Stomach (tissue), 9 donors: ENCODE measurements around the gene ADAM12. TPM values are rescaled to one million over a fixed set of nuclear protein-coding genes. Genes with fewer than 3 reads are reported as not detected.
A peak's percentile ranks its signal among the peaks of the same experiment; 100 is the strongest.
"Not testable (repeated sequence)": the region's sequence is repeated elsewhere in the genome, so short reads cannot be mapped to it uniquely, and the experiment has no call there.

Source experiments
- DNase-seq, 2 donors: peaks; one replicate each; pipeline versions ENCODE4 v3.0.0 to v3.0.0-alpha.2; 2013 to 2019
- H3K27ac ChIP-seq, 5 donors: fragments of 200-600 bp in 4 of 5; sonication (generic) in 4 of 5; one replicate each; pipeline ENCODE4 v1.5.1; 2013 to 2019; ENCODE audit warnings: mild to moderate bottlenecking in 1 of 5, moderate library complexity in 1 of 5
- H3K27me3 ChIP-seq, 3 donors: fragments of 200-600 bp; sonication (generic); one replicate each; pipeline ENCODE4 v1.5.1; 2017 to 2019; ENCODE audit warnings: mixed run types in 1 of 3
- H3K36me3 ChIP-seq, 4 donors: fragments of 200-600 bp; sonication (generic); 1 replicate in 3 of 4; 2 replicates in 1 of 4; pipeline ENCODE4 v1.5.1; 2016 to 2019
- H3K4me1 ChIP-seq, 4 donors: fragments of 200-600 bp; sonication (generic); one replicate each; pipeline ENCODE4 v1.5.1; 2016 to 2019
- H3K4me3 ChIP-seq, 4 donors: fragments of 200-600 bp; sonication (generic) in 3 of 4; one replicate each; pipeline ENCODE4 v1.5.1; 2016 to 2019; ENCODE audit warnings: mild to moderate bottlenecking in 1 of 4
- H3K9me3 ChIP-seq, 4 donors: fragments of 200-600 bp; sonication (generic); one replicate each; pipeline ENCODE4 v1.5.1; 2016 to 2019
- CTCF ChIP-seq, 7 experiments: fragments of 450-650 bp in 4 of 7; fragments of 200-600 bp in 3 of 7; sonication (generic) in 3 of 7; IDR thresholded peaks; one replicate each; pipeline ENCODE4 v1.5.1; 2016 to 2019; ENCODE audit warnings: antibody characterized with exemption in 7 of 7, control low read depth in 2 of 7, mild to moderate bottlenecking in 1 of 7
- EP300 ChIP-seq: sonication (generic); formaldehyde crosslinking; IDR thresholded peaks from one replicate; pipeline ENCODE4 v1.6.1; 2017; ENCODE audit warnings: antibody characterized with exemption
- POLR2A ChIP-seq, 4 donors: fragments of 450-650 bp; IDR thresholded peaks; one replicate each; pipeline ENCODE4 v1.6.1; 2016; ENCODE audit warnings: antibody characterized with exemption in 4 of 4, control low read depth in 2 of 4, mild to moderate bottlenecking in 1 of 4, moderate library complexity in 1 of 4
- POLR2AphosphoS5 ChIP-seq, 3 donors: sonication (generic); formaldehyde crosslinking; IDR thresholded peaks; one replicate each; pipeline ENCODE4 v1.6.1; 2016; ENCODE audit warnings: antibody characterized with exemption in 3 of 3
- WGBS, 5 donors: extraction: QIAGEN DNeasy Blood & Tissue Kit in 3 of 5; methylation state at CpG; one replicate each; pipeline versions ENCODE4 v1.1.5 to v1.1.7; 2013 to 2018; 5-methylcytosine and 5-hydroxymethylcytosine counted together
- intact Hi-C: fragments of 100-400 bp; cut with DNase I; formaldehyde crosslinking; loops from one replicate; pipeline ENCODE4 v1.15.1; 2023; ENCODE audit warnings: low total_unique reads
- polyA plus RNA-seq, 3 donors: library from polyadenylated mRNA; stranded (reverse); fragments of 200-250 nt; gene quantifications; one replicate each; pipeline ENCODE4 v1.2.3, GENCODE V29; 2013
- total RNA-seq, 5 donors: library from RNA; depleted of rRNA; stranded (reverse); fragments of >200 nt; gene quantifications; one replicate each; pipeline versions ENCODE4 v1.1.0 to v1.2.3, GENCODE V29; 2014 to 2016
- donor health status: healthy with polysubstance abuse.
- donor health status: Bipolar disorder and iron deficiency.
- donor health status: healthy.

ADAM12 gene
- total and polyA plus RNA-seq, 8 donors: 0.03 to 6.4 (median 0.50) TPM; not detected in 3

GRCh38 chr10:126057494-126057893 lies 330.8 kb downstream of the ADAM12 start:
- Histone ChIP-seq H3K27ac (no peak overlapping the region), H3K4me3 (no peak overlapping the region), H3K36me3 (no peaks in the 10 kb centered on the region), H3K4me1 (peaks cover 0 to 4% (median 0%) of the 10 kb centered on the region in 4 donors), H3K9me3 (peaks cover 0 to 4% (median 0%) of the 10 kb centered on the region in 4 donors), H3K27me3 (peaks cover 0 to 29% (median 0%) of the 10 kb centered on the region in 3 donors)
- 77 to 85% (median 79%) methylated on average over 8 of the region's 8 CpGs for WGBS, 5 donors
- intact Hi-C loops: no loop called here
- no peak for TF ChIP-seq POLR2A (IDR thresholded peaks at IDR 0.05)
- no peak for TF ChIP-seq CTCF (IDR thresholded peaks at IDR 0.05)
- TF ChIP-seq EP300: no peak
- DNase-seq: no peak

GRCh38 chr10:126054191-126054590 lies 334.1 kb downstream of the ADAM12 start:
- H3K36me3 ChIP-seq: no peaks in the 10 kb centered on the region
- H3K4me1 ChIP-seq: peaks cover 0 to 4% (median 0%) of the 10 kb centered on the region in 4 donors
- intact Hi-C loops: no loop called here
- no peak overlapping the region for H3K4me3 ChIP-seq
- no peak for DNase-seq
- peaks cover 0 to 18% (median 0%) of the 10 kb centered on the region in 3 donors for H3K27me3 ChIP-seq
- no peak overlapping the region for H3K27ac ChIP-seq
- H3K9me3 ChIP-seq: no peaks in the 10 kb centered on the region
- TF ChIP-seq POLR2AphosphoS5 (IDR thresholded peaks at IDR 0.05) (no peak), CTCF (IDR thresholded peaks at IDR 0.05) (no peak), POLR2A (IDR thresholded peaks at IDR 0.05) (no peak), EP300 (no peak)
- 89 to 93% (median 91%) methylated on average over 6 of the region's 6 CpGs for WGBS, 5 donors

GRCh38 chr10:126052171-126052570 lies 336.1 kb downstream of the ADAM12 start:
- WGBS, 5 donors: 75 to 84% (median 80%) methylated on average over 2 of the region's 2 CpGs
- H3K4me1 ChIP-seq: peaks cover 0 to 4% (median 0%) of the 10 kb centered on the region in 4 donors
- H3K36me3 ChIP-seq: no peaks in the 10 kb centered on the region
- H3K9me3 ChIP-seq: no peaks in the 10 kb centered on the region
- no peak for DNase-seq
- H3K27ac ChIP-seq: no peak overlapping the region
- intact Hi-C loops: no loop called here
- H3K4me3 ChIP-seq: no peak overlapping the region
- TF ChIP-seq POLR2AphosphoS5 (IDR thresholded peaks at IDR 0.05) (no peak), EP300 (no peak), CTCF (IDR thresholded peaks at IDR 0.05) (no peak), POLR2A (IDR thresholded peaks at IDR 0.05) (no peak)
- peaks cover 0 to 13% (median 0%) of the 10 kb centered on the region in 3 donors for H3K27me3 ChIP-seq

GRCh38 chr10:126049759-126050700 lies 338.2 kb downstream of the ADAM12 start:
- 68 to 75% (median 73%) methylated on average over 13 of the region's 13 CpGs for WGBS, 5 donors
- no peak overlapping the region for H3K4me3 ChIP-seq
- peaks cover 0 to 5% (median 0%) of the 10 kb centered on the region in 3 donors for H3K27me3 ChIP-seq
- DNase-seq: peak in 1 of 2 donors; percentile 40
- intact Hi-C loops: no loop called here
- H3K4me1 ChIP-seq: peaks cover 0 to 4% (median 0%) of the 10 kb centered on the region in 4 donors
- TF ChIP-seq CTCF (IDR thresholded peaks at IDR 0.05) (no peak), POLR2A (IDR thresholded peaks at IDR 0.05) (no peak), EP300 (no peak), POLR2AphosphoS5 (IDR thresholded peaks at IDR 0.05) (no peak)
- no peak overlapping the region for H3K27ac ChIP-seq
- no peaks in the 10 kb centered on the region for H3K36me3 ChIP-seq
- no peaks in the 10 kb centered on the region for H3K9me3 ChIP-seq

- H3K36me3 ChIP-seq, H3K4me3 ChIP-seq, DNase-seq, H3K9me3 ChIP-seq, intact Hi-C loops, H3K27ac ChIP-seq, H3K4me1 ChIP-seq, H3K27me3 ChIP-seq: not testable (repeated sequence)
- 66 to 86% (median 74%) methylated on average over 1 of the region's 1 CpG for WGBS, 5 donors
Measured at GRCh38 chr10:126047749-126048148, 340.5 kb downstream of the ADAM12 start.
